Measurements from ENCODE around the gene PLEKHG5. TPM values are rescaled to one million over a fixed set of nuclear protein-coding genes. Genes with fewer than 3 reads are reported as not detected.
A peak's percentile ranks its signal among the peaks of the same experiment; 100 is the strongest.

PLEKHG5 gene
- total RNA-seq, 1 experiment from 2014 or later = 42.8 TPM

DNA sequence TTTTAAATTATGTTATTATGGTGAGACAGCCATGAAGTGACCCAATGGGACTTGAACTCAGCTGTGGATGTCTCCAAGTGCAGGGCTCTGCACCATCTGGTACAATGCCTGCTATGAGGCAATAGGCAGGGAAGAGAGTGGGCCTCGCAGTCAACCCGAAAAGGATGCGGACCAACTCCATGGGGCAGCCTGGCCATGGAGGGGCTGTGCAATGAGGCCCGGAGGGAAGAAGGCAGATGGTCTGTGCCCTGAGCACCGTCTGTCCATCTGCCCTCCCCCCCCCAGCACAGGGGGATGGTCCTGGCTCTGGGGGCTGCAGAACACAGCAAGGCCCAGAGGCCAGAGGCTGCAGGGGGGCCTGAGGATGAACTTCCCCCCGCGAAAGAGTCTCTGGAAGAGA, 49.9 kb downstream of the PLEKHG5 start:
- H3K27ac ChIP-seq (ENCODE audit: low read length) = no peak overlapping the region
- no TSS peak for BruUV-seq (replicated peaks)
- no peaks in the 10 kb centered on the region for H3K27me3 ChIP-seq (ENCODE audit: low read length)
- H2AFZ ChIP-seq (ENCODE audit: low read length) = no peak overlapping the region
- CTCF ChIA-PET = no interaction called here
- H3K79me2 ChIP-seq (ENCODE audit: low read length) = no peaks in the 10 kb centered on the region
- no peak for TF ChIP-seq EZH2phosphoT487 (IDR thresholded peaks at IDR 0.05; ENCODE audit: borderline replicate concordance, low read length)
- TF ChIP-seq CTCF (conservative IDR thresholded peaks at IDR 0.05; ENCODE audit: low read depth, low read length) = no peak
- no peak for TF ChIP-seq EZH2 (IDR thresholded peaks at IDR 0.05; ENCODE audit: low read length, unreplicated experiment)
- no peaks in the 10 kb centered on the region for H3F3A ChIP-seq (ENCODE audit: low read length, unreplicated experiment)
- no peaks in the 10 kb centered on the region for H4K20me1 ChIP-seq (ENCODE audit: low read length)
- H3K9ac ChIP-seq (ENCODE audit: low read length) = no peak overlapping the region
- ATAC-seq (no peak), DNase-seq (no peak)
- POLR2A ChIA-PET (ENCODE audit: unreplicated experiment) = no interaction called here
- H3K4me3 ChIP-seq (ENCODE audit: low read length) = no peak overlapping the region
- H3K9me3 ChIP-seq (ENCODE audit: low read length) = no peaks in the 10 kb centered on the region
- intact Hi-C loops (cut with micrococcal nuclease) = no loop called here
- H3K36me3 ChIP-seq (ENCODE audit: low read depth, low read length) = no peaks in the 10 kb centered on the region
- no peaks in the 10 kb centered on the region; the same call in 1 of the 2 replicates for H3K4me1 ChIP-seq (ENCODE audit: insufficient read depth, low read length)
- H3K9me2 ChIP-seq (replicated peaks; ENCODE audit: low read length) = no peaks in the 10 kb centered on the region
- H3K4me2 ChIP-seq (ENCODE audit: low read length) = no peak overlapping the region

DNA sequence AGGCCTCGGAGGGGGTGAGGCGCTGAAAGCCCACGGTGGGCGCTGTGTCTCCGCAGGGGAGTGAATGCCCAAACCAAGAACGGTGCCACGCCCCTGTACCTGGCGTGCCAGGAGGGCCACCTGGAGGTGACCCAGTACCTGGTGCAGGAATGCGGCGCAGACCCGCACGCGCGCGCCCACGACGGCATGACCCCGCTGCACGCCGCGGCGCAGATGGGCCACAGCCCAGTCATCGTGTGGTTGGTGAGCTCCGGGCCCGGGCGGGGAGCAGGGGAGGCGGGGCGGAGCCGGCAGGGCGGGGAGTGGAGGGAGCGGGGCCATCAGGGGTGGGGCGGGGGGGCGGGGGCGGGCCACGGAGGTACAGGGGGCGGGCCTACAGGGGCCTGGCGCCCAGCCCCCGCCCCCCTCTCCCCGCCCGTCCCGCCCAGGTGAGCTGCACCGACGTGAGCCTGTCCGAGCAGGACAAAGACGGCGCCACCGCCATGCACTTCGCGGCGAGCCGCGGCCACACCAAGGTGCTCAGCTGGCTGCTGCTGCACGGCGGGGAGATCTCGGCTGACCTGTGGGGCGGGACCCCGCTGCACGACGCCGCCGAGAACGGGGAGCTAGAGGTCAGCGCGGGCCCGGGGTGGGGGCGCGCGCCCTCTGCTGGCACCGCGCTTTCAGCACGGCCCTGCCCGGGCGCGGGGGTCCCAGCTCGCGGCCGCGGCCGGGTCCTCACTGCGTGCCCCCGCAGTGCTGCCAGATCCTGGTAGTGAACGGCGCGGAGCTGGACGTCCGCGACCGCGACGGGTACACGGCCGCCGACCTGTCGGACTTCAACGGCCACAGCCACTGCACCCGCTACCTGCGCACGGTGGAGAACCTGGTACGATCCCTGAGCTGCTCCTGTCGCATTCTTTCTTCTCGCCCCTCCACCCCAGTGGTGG, 51.0 kb downstream of the PLEKHG5 start:
- no peaks in the 10 kb centered on the region for H3K9me2 ChIP-seq (replicated peaks; ENCODE audit: low read length)
- ChIA-PET CTCF (interaction anchor here (0.6 to 1.0 kb wide), 4 partner anchors 17 to 80 kb away, joined by 3 to 7 read pairs (median 4); no protein-coding TSS in a partner anchor), POLR2A (ENCODE audit: unreplicated experiment) (interaction anchor here (0.6 to 0.7 kb wide), 3 partner anchors 42 to 167 kb away, joined by 3 to 37 read pairs (median 3); partner anchors contain the start of gene PLEKHG5)
- DNase-seq (peak; percentile 85), ATAC-seq (peak; percentile 70)
- no peak overlapping the region for H3K27ac ChIP-seq (ENCODE audit: low read length)
- no peaks in the 10 kb centered on the region for H4K20me1 ChIP-seq (ENCODE audit: low read length)
- H3K4me2 ChIP-seq (ENCODE audit: low read length) = peak overlapping the region; percentile 71
- no peak overlapping the region for H3K9ac ChIP-seq (ENCODE audit: low read length)
- no peaks in the 10 kb centered on the region for H3K79me2 ChIP-seq (ENCODE audit: low read length)
- H3K27me3 ChIP-seq (ENCODE audit: low read length) = no peaks in the 10 kb centered on the region
- no peaks in the 10 kb centered on the region for H3K36me3 ChIP-seq (ENCODE audit: low read depth, low read length)
- H3K4me1 ChIP-seq (ENCODE audit: insufficient read depth, low read length) = no peaks in the 10 kb centered on the region; the same call in 1 of the 2 replicates
- H3K9me3 ChIP-seq (ENCODE audit: low read length) = no peaks in the 10 kb centered on the region
- no peaks in the 10 kb centered on the region for H3F3A ChIP-seq (ENCODE audit: low read length, unreplicated experiment)
- no peak for TF ChIP-seq EZH2 (IDR thresholded peaks at IDR 0.05; ENCODE audit: low read length, unreplicated experiment)
- TF ChIP-seq CTCF (conservative IDR thresholded peaks at IDR 0.05; ENCODE audit: low read depth, low read length) = peak; percentile 53
- BruUV-seq (replicated peaks) = no TSS peak
- H3K4me3 ChIP-seq (ENCODE audit: low read length) = peak overlapping the region; percentile 53; the same call in 1 of the 2 replicates
- H2AFZ ChIP-seq (ENCODE audit: low read length) = peak overlapping the region; percentile 75
- intact Hi-C loops (cut with micrococcal nuclease) = no loop called here

All from PC-3 (cell line).